ENCODE measurements around the gene ASTL.

GRCh38 chr2:96103187-96103601 lies 35.1 kb downstream of the ASTL start:
- TF ChIP-seq, protein P1, sequence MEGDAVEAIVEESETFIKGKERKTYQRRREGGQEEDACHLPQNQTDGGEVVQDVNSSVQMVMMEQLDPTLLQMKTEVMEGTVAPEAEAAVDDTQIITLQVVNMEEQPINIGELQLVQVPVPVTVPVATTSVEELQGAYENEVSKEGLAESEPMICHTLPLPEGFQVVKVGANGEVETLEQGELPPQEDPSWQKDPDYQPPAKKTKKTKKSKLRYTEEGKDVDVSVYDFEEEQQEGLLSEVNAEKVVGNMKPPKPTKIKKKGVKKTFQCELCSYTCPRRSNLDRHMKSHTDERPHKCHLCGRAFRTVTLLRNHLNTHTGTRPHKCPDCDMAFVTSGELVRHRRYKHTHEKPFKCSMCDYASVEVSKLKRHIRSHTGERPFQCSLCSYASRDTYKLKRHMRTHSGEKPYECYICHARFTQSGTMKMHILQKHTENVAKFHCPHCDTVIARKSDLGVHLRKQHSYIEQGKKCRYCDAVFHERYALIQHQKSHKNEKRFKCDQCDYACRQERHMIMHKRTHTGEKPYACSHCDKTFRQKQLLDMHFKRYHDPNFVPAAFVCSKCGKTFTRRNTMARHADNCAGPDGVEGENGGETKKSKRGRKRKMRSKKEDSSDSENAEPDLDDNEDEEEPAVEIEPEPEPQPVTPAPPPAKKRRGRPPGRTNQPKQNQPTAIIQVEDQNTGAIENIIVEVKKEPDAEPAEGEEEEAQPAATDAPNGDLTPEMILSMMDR (IDR thresholded peaks at IDR 0.05 in 2 of 3, conservative IDR thresholded peaks at IDR 0.05 in 1 of 3; ENCODE audit: insufficient read depth in 2 of 3, low read depth in 1 of 3, low read length in 3 of 3): no peak
- no peak for TF ChIP-seq MTA3 (IDR thresholded peaks at IDR 0.05; ENCODE audit: borderline replicate concordance)
- no peak for TF ChIP-seq TEAD4 (IDR thresholded peaks at IDR 0.05; ENCODE audit: low read length)
- no peak for TF ChIP-seq TEAD4 (CRISPR knock-in tag; IDR thresholded peaks at IDR 0.05; ENCODE audit: borderline replicate concordance)
- TF ChIP-seq JUND (IDR thresholded peaks at IDR 0.05; ENCODE audit: borderline replicate concordance, low read depth, low read length): no peak
- TF ChIP-seq JUND (tag; IDR thresholded peaks at IDR 0.05; ENCODE audit: borderline replicate concordance, low read depth, low read length): no peak
- TF ChIP-seq FOXJ3 (CRISPR knock-in tag; IDR thresholded peaks at IDR 0.05): no peak
- no peak for TF ChIP-seq ATF4 (CRISPR knock-in tag; IDR thresholded peaks at IDR 0.05)
- TF ChIP-seq SREBF2 (CRISPR knock-in tag; IDR thresholded peaks at IDR 0.05): no peak
